HEK293 (cell line): ENCODE data around the gene LMBR1.

Experiments
- KLF7 ChIP-seq: fragments of 450-650 bp; formaldehyde crosslinking; IDR thresholded peaks from 2 replicates; pipeline ENCODE4 v1.5.1; 2016; ENCODE audit warnings: missing biosample characterization, missing genetic modification characterization, borderline replicate concordance
- MYNN ChIP-seq: fragments of 450-650 bp; formaldehyde crosslinking; IDR thresholded peaks from 2 replicates; pipeline ENCODE4 v1.5.1; 2016; ENCODE audit warnings: missing biosample characterization, missing genetic modification characterization, borderline replicate concordance
- REST ChIP-seq: fragments of 450-650 bp; formaldehyde crosslinking; IDR thresholded peaks from 2 replicates; pipeline ENCODE4 v1.5.1; 2016; ENCODE audit warnings: missing biosample characterization, missing genetic modification characterization
- SP2 ChIP-seq: fragments of 450-650 bp; formaldehyde crosslinking; IDR thresholded peaks from 2 replicates; pipeline ENCODE4 v1.5.1; 2016; ENCODE audit warnings: missing biosample characterization, missing genetic modification characterization
- TCF7L2 ChIP-seq: IDR thresholded peaks from 2 replicates; pipeline ENCODE4 v1.6.1; 2011; ENCODE audit warnings: low read depth, mild to moderate bottlenecking, inconsistent platforms, low read length, moderate library complexity, borderline replicate concordance
- ZEB2 ChIP-seq: fragments of 450-650 bp; formaldehyde crosslinking; IDR thresholded peaks from 2 replicates; pipeline ENCODE4 v1.5.1; 2016; ENCODE audit warnings: missing biosample characterization, missing genetic modification characterization
- ZIC2 ChIP-seq: fragments of 450-650 bp; formaldehyde crosslinking; IDR thresholded peaks from 2 replicates; pipeline ENCODE4 v1.5.1; 2016; ENCODE audit warnings: missing biosample characterization, missing genetic modification characterization
- ZNF132 ChIP-seq: fragments of 450-650 bp; formaldehyde crosslinking; IDR thresholded peaks from 2 replicates; pipeline ENCODE4 v1.5.1; 2017; ENCODE audit warnings: missing biosample characterization, missing genetic modification characterization, borderline replicate concordance
- ZNF155 ChIP-seq: fragments of 450-650 bp; formaldehyde crosslinking; IDR thresholded peaks from 2 replicates; pipeline ENCODE4 v1.5.1; 2016; ENCODE audit warnings: missing biosample characterization, missing genetic modification characterization
- ZNF211 ChIP-seq: fragments of 450-650 bp; formaldehyde crosslinking; IDR thresholded peaks from 2 replicates; pipeline ENCODE4 v1.5.1; 2016; ENCODE audit warnings: low read depth, missing biosample characterization, missing genetic modification characterization
- ZNF214 ChIP-seq: fragments of 450-650 bp; formaldehyde crosslinking; IDR thresholded peaks from 2 replicates; pipeline ENCODE4 v1.5.1; 2017; ENCODE audit warnings: missing biosample characterization, mild to moderate bottlenecking, missing genetic modification characterization, borderline replicate concordance
- ZNF280C ChIP-seq: fragments of 450-650 bp; formaldehyde crosslinking; IDR thresholded peaks from 2 replicates; pipeline ENCODE4 v1.5.1; 2016; ENCODE audit warnings: missing biosample characterization, missing genetic modification characterization
- ZNF292 ChIP-seq: fragments of 450-650 bp; formaldehyde crosslinking; IDR thresholded peaks from 2 replicates; pipeline ENCODE4 v1.5.1; 2016; ENCODE audit warnings: low read depth, missing biosample characterization, missing genetic modification characterization, borderline replicate concordance
- ZNF335 ChIP-seq: fragments of 450-650 bp; formaldehyde crosslinking; conservative IDR thresholded peaks from 2 replicates; pipeline ENCODE4 v1.5.1; 2016; ENCODE audit warnings: missing biosample characterization, missing genetic modification characterization
- ZNF510 ChIP-seq: fragments of 450-650 bp; formaldehyde crosslinking; IDR thresholded peaks from 2 replicates; pipeline ENCODE4 v1.5.1; 2018; ENCODE audit warnings: mild to moderate bottlenecking, missing genetic modification characterization, missing biosample characterization; ENCODE audit not compliant: insufficient replicate concordance
- ZNF518A ChIP-seq: fragments of 450-650 bp; formaldehyde crosslinking; conservative IDR thresholded peaks from 2 replicates; pipeline ENCODE4 v1.5.1; 2016; ENCODE audit warnings: low read depth, missing biosample characterization, missing genetic modification characterization
- ZNF530 ChIP-seq: fragments of 450-650 bp; formaldehyde crosslinking; IDR thresholded peaks from 2 replicates; pipeline ENCODE4 v1.5.1; 2016; ENCODE audit warnings: low read depth, missing biosample characterization, missing genetic modification characterization
- ZNF548 ChIP-seq: fragments of 450-650 bp; formaldehyde crosslinking; IDR thresholded peaks from 2 replicates; pipeline ENCODE4 v1.5.1; 2016; ENCODE audit warnings: missing biosample characterization, missing genetic modification characterization
- ZNF677 ChIP-seq: fragments of 450-650 bp; IDR thresholded peaks from 2 replicates; pipeline ENCODE4 v1.5.0; 2018; ENCODE audit warnings: missing biosample characterization, mild to moderate bottlenecking, missing genetic modification characterization, moderate library complexity
- ZNF692 ChIP-seq: fragments of 450-650 bp; formaldehyde crosslinking; IDR thresholded peaks from 2 replicates; pipeline ENCODE4 v1.5.1; 2016; ENCODE audit warnings: missing biosample characterization, missing genetic modification characterization
- ZNF701 ChIP-seq: fragments of 450-650 bp; formaldehyde crosslinking; IDR thresholded peaks from 2 replicates; pipeline ENCODE4 v1.5.1; 2016; ENCODE audit warnings: missing biosample characterization, missing genetic modification characterization
- ZNF777 ChIP-seq: fragments of 450-650 bp; formaldehyde crosslinking; IDR thresholded peaks from 2 replicates; pipeline ENCODE4 v1.5.1; 2017; ENCODE audit warnings: missing biosample characterization, missing genetic modification characterization, borderline replicate concordance
- ZNF785 ChIP-seq: fragments of 450-650 bp; formaldehyde crosslinking; IDR thresholded peaks from 2 replicates; pipeline ENCODE4 v1.5.1; 2016; ENCODE audit warnings: missing biosample characterization, missing genetic modification characterization
- ZNF792 ChIP-seq: fragments of 450-650 bp; formaldehyde crosslinking; IDR thresholded peaks from 2 replicates; pipeline ENCODE4 v1.5.1; 2016; ENCODE audit warnings: missing biosample characterization, missing genetic modification characterization
- ZNF843 ChIP-seq: fragments of 450-650 bp; formaldehyde crosslinking; IDR thresholded peaks from 2 replicates; pipeline ENCODE4 v1.5.1; 2016; ENCODE audit warnings: missing biosample characterization, missing genetic modification characterization

The LMBR1 gene

GRCh38 chr7:156640257-156640948 lies 252.6 kb downstream of the LMBR1 start, which contains the start of gene RNF32 (continued):
- TF ChIP-seq REST (tag by site-specific recombination), result no peak
- no peak for TF ChIP-seq ZNF214 (tag by site-specific recombination)
- 0 out of 2 replicates have a peak, but pooled peaks have one; percentile 21 for TF ChIP-seq ZNF843
- no peak for TF ChIP-seq ZNF530 (tag by site-specific recombination)
- TF ChIP-seq ZNF518A (tag by site-specific recombination), result no peak; the same call in 1 of the 2 replicates
- TF ChIP-seq ZNF510 (tag by site-specific recombination), result no peak
- no peak for TF ChIP-seq ZNF548
- TF ChIP-seq ZNF155, result no peak
- peak; percentile 10; the same call in 1 of the 2 replicates for TF ChIP-seq ZNF677 (tag by site-specific recombination)
- no peak for TF ChIP-seq ZNF701 (tag by site-specific recombination)
- no peak for TF ChIP-seq ZNF785 (tag by site-specific recombination)
- no peak for TF ChIP-seq ZNF280C
- peak; percentile 88; the same call in 1 of the 2 replicates for TF ChIP-seq ZEB2 (tag by site-specific recombination)
- TF ChIP-seq ZIC2, result peak; percentile 42
- no peak for TF ChIP-seq ZNF132 (tag by site-specific recombination)
- no peak for TF ChIP-seq ZNF211 (tag by site-specific recombination)
- peak; percentile 88; the same call in 1 of the 2 replicates for TF ChIP-seq KLF7 (tag by site-specific recombination)
- peak; percentile 87 for TF ChIP-seq SP2 (tag by site-specific recombination)
- peak; percentile 100 for TF ChIP-seq ZNF335
- TF ChIP-seq ZNF792 (tag by site-specific recombination), result no peak
- TF ChIP-seq ZNF292 (tag by site-specific recombination), result no peak
- no peak for TF ChIP-seq TCF7L2
- TF ChIP-seq ZNF692 (tag by site-specific recombination), result peak; percentile 77
- TF ChIP-seq MYNN (tag by site-specific recombination), result peak; percentile 68; the same call in 1 of the 2 replicates
- peak; percentile 24; the same call in 1 of the 2 replicates for TF ChIP-seq ZNF777 (tag by site-specific recombination)
